K562 (cell line): ENCODE data around the gene SULT2B1. TPM values are rescaled to one million over a fixed set of nuclear protein-coding genes. Genes with fewer than 3 reads are reported as not detected.

Source experiments
- ARNT ChIP-seq, 2 experiments: fragments of 450-650 bp; IDR thresholded peaks; 2 replicates each; pipeline ENCODE4 v1.6.1; 2016; ENCODE audit warnings: mild to moderate bottlenecking in 1 of 2
- ATF1 ChIP-seq, 2 experiments: fragments of 450-650 bp in 1 of 2; IDR thresholded peaks; 2 replicates each; pipeline ENCODE4 v1.6.1; 2016; ENCODE audit warnings: missing compliant biosample characterization in 1 of 2, missing genetic modification characterization in 1 of 2
- ELF2 ChIP-seq: fragments of 250-450 bp; sonication (Bioruptor Pico); IDR thresholded peaks from 2 replicates; pipeline ENCODE4 v1.5.0; 2021; ENCODE audit warnings: mild to moderate bottlenecking
- HOXB6 ChIP-seq: fragments of 250-450 bp; sonication (Bioruptor Pico); IDR thresholded peaks from 2 replicates; pipeline ENCODE4 v1.5.1; 2022; ENCODE audit warnings: mild to moderate bottlenecking, borderline replicate concordance
- MAFK ChIP-seq: IDR thresholded peaks from 2 replicates; pipeline ENCODE4 v1.6.1; 2011; ENCODE audit warnings: low read length, improper control_type of control experiment
- MYBL2 ChIP-seq, 2 experiments: fragments of 450-650 bp in 1 of 2; sonication (generic) in 1 of 2; formaldehyde crosslinking in 1 of 2; IDR thresholded peaks; 2 replicates each; pipeline versions ENCODE4 v1.6.1 to v1.8.1; 2017 to 2022; ENCODE audit warnings: borderline replicate concordance in 1 of 2, inconsistent platforms in 1 of 2, low read depth in 1 of 2, mild to moderate bottlenecking in 1 of 2, missing genetic modification reagents in 1 of 2, moderate library complexity in 1 of 2
- NCOA4 ChIP-seq: fragments of 450-650 bp; IDR thresholded peaks from 2 replicates; pipeline ENCODE4 v1.6.1; 2018; ENCODE audit warnings: mild to moderate bottlenecking; ENCODE audit not compliant: partially characterized antibody
- NR4A1 ChIP-seq, 2 experiments: fragments of 250-450 bp in 1 of 2; fragments of 450-650 bp in 1 of 2; sonication (Bioruptor Pico) in 1 of 2; IDR thresholded peaks; 2 replicates each; pipeline versions ENCODE4 v1.4.0 to v1.6.1; 2016 to 2020; ENCODE audit warnings: mild to moderate bottlenecking in 2 of 2, missing compliant biosample characterization in 1 of 2, missing genetic modification characterization in 1 of 2, moderate library complexity in 1 of 2
- RBM22 ChIP-seq: fragments of 200-400 bp; formaldehyde crosslinking; IDR thresholded peaks from 2 replicates; pipeline ENCODE4 v1.6.1; 2018; ENCODE audit warnings: low read length, low read depth; ENCODE audit not compliant: poor library complexity, severe bottlenecking
- SP1 ChIP-seq: sonication (generic); formaldehyde crosslinking; IDR thresholded peaks from 2 replicates; pipeline ENCODE4 v1.8.1; 2022; ENCODE audit warnings: mild to moderate bottlenecking, missing genetic modification reagents
- SREBF1 ChIP-seq: fragments of 150-350 bp; IDR thresholded peaks from 2 replicates; pipeline ENCODE4 v1.6.1; 2014; ENCODE audit warnings: antibody characterized with exemption, low read depth, low read length, borderline replicate concordance
- TCF7 ChIP-seq: sonication (generic); IDR thresholded peaks from 2 replicates; pipeline ENCODE4 v1.6.1; 2016; ENCODE audit warnings: antibody characterized with exemption, borderline replicate concordance
- ZNF212 ChIP-seq: fragments of 450-650 bp; formaldehyde crosslinking; IDR thresholded peaks from 2 replicates; pipeline ENCODE4 v1.4.0; 2020; ENCODE audit warnings: mild to moderate bottlenecking
- ZNF3 ChIP-seq: fragments of 250-450 bp; sonication (Bioruptor Pico); IDR thresholded peaks from 2 replicates; pipeline ENCODE4 v1.5.0; 2021; ENCODE audit warnings: mild to moderate bottlenecking, moderate library complexity
- ZNF778 ChIP-seq: fragments of 450-650 bp; formaldehyde crosslinking; IDR thresholded peaks from 2 replicates; pipeline ENCODE4 v1.4.0; 2020; ENCODE audit warnings: mild to moderate bottlenecking, moderate library complexity
- polyA plus RNA-seq, 8 experiments: library from polyadenylated mRNA; depleted of rRNA in 4 of 8; stranded (reverse) in 5 of 8; unstranded in 3 of 8; fragments of >200 nt; fragmentation: Nextera tagmentation in 2 of 8; fragmentation: Illumina TruSeq in 1 of 8; extraction: Ambion mirVana in 2 of 8; extraction: Trizol in 1 of 8; gene quantifications; 2 replicates each; pipeline versions ENCODE4 v1.2.1 to v1.2.3, GENCODE V29; 2011 to 2014; ENCODE audit warnings: inconsistent platforms in 1 of 8, missing spikeins in 1 of 8
- total RNA-seq, 7 experiments: library from RNA; depleted of rRNA in 6 of 7; stranded (reverse); fragments of >200 nt in 6 of 7; fragmentation: Illumina TruSeq in 2 of 7; extraction: Trizol in 2 of 7; gene quantifications; 2 replicates each; pipeline versions ENCODE4 v1.2.1 to v1.2.3, GENCODE V29; 2011 to 2021; ENCODE audit warnings: low replicate concordance in 1 of 7
- TF ChIP-seq, protein P1 (sequence below): fragments of 250-450 bp; sonication (Bioruptor Pico); IDR thresholded peaks from 2 replicates; pipeline ENCODE4 v1.4.0; 2020
- TF ChIP-seq, protein P2 (sequence below): sonication (generic); formaldehyde crosslinking; IDR thresholded peaks from 2 replicates; pipeline ENCODE4 v1.8.0; 2022; ENCODE audit warnings: mild to moderate bottlenecking, missing genetic modification reagents, borderline replicate concordance
- TF ChIP-seq, protein P3 (sequence below): fragments of 250-450 bp; sonication (Bioruptor Pico); IDR thresholded peaks from 2 replicates; pipeline ENCODE4 v1.4.0; 2020; ENCODE audit warnings: mild to moderate bottlenecking, moderate library complexity

SULT2B1 gene
- total and polyA plus RNA-seq, 9 of the 15 experiments (the other 6 are each of a cell fraction or from before 2014, with no cell fraction given) = 0.09 to 0.62 (median 0.22) TPM; not detected in 2

DNA sequence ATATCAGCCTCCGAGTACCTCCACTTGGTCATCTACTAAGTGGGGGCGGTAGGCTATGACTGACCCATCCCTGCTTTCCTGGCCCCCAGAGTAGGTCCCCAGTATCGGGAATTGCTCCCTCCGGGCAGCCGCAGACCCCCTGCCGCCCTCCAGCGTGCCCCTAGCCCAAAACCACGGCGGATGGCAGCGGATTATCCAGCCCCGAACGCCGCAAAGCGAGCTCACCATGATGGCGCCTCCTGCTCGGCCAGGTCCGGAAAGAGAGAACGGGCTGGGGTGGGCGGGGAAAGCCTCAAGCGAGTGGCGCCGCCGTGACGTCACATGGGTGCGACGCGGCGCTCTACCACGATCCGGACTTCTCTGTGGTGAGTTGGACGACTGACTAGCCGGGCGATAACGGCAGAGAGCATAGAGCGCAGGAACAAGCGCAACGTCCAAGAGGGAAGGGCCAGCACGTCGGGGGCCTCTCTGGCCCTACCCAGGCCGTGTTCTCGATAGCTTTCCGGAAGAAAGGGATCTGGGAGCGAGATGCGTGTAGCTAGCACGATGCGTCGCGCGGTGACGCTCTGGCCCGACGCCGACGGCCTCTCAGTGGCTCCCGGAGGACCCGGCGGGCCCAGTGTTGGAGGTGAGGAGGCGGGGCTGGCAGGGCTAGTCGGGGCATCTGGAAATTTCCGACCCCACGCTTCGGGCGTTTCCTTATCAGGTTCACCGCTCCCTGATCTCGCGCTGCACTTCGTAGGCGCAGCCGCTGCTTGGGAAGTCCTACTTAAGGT is 67.1 kb downstream of the SULT2B1 start, which contains the start of the genes RPL18 and SPHK2 (continued):
- TF ChIP-seq MYBL2 (IDR thresholded peaks at IDR 0.05; ENCODE audit: low read depth) (no peak), MYBL2 (CRISPR knock-in tag; IDR thresholded peaks at IDR 0.05; ENCODE audit: borderline replicate concordance) (no peak), NR4A1 (CRISPR knock-in tag; IDR thresholded peaks at IDR 0.05) (no peak), NR4A1 (tag; IDR thresholded peaks at IDR 0.05) (0 out of 2 replicates have a peak, but pooled peaks have one; percentile 15), HOXB6 (CRISPR knock-in tag) (no peak), ARNT (IDR thresholded peaks at IDR 0.05) (peak in 1 of 2 experiments; percentile 83; a peak in 2 of 4 replicates), SREBF1 (no peak), SP1 (CRISPR knock-in tag) (peak; percentile 99), ZNF3 (no peak), NCOA4 (peak; percentile 76), MAFK (peak; percentile 5), TCF7 (peak; percentile 67; the same call in 1 of the 2 replicates), ELF2 (CRISPR knock-in tag) (peak; percentile 98), ZNF212 (CRISPR knock-in tag) (no peak), ATF1 (CRISPR knock-in tag; IDR thresholded peaks at IDR 0.05) (peak; percentile 97), ATF1 (tag; IDR thresholded peaks at IDR 0.05) (peak; percentile 100), ZNF778 (no peak), RBM22 (peak; percentile 79)
- TF ChIP-seq, protein P1, sequence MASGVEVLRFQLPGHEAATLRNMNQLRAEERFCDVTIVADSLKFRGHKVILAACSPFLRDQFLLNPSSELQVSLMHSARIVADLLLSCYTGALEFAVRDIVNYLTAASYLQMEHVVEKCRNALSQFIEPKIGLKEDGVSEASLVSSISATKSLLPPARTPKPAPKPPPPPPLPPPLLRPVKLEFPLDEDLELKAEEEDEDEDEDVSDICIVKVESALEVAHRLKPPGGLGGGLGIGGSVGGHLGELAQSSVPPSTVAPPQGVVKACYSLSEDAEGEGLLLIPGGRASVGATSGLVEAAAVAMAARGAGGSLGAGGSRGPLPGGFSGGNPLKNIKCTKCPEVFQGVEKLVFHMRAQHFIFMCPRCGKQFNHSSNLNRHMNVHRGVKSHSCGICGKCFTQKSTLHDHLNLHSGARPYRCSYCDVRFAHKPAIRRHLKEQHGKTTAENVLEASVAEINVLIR (CRISPR knock-in tag) = peak; percentile 99
- TF ChIP-seq, protein P2, sequence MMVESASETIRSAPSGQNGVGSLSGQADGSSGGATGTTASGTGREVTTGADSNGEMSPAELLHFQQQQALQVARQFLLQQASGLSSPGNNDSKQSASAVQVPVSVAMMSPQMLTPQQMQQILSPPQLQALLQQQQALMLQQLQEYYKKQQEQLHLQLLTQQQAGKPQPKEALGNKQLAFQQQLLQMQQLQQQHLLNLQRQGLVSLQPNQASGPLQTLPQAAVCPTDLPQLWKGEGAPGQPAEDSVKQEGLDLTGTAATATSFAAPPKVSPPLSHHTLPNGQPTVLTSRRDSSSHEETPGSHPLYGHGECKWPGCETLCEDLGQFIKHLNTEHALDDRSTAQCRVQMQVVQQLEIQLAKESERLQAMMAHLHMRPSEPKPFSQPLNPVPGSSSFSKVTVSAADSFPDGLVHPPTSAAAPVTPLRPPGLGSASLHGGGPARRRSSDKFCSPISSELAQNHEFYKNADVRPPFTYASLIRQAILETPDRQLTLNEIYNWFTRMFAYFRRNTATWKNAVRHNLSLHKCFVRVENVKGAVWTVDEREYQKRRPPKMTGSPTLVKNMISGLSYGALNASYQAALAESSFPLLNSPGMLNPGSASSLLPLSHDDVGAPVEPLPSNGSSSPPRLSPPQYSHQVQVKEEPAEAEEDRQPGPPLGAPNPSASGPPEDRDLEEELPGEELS (CRISPR knock-in tag) = 0 out of 2 replicates have a peak, but pooled peaks have one; percentile 67
- TF ChIP-seq, protein P3, sequence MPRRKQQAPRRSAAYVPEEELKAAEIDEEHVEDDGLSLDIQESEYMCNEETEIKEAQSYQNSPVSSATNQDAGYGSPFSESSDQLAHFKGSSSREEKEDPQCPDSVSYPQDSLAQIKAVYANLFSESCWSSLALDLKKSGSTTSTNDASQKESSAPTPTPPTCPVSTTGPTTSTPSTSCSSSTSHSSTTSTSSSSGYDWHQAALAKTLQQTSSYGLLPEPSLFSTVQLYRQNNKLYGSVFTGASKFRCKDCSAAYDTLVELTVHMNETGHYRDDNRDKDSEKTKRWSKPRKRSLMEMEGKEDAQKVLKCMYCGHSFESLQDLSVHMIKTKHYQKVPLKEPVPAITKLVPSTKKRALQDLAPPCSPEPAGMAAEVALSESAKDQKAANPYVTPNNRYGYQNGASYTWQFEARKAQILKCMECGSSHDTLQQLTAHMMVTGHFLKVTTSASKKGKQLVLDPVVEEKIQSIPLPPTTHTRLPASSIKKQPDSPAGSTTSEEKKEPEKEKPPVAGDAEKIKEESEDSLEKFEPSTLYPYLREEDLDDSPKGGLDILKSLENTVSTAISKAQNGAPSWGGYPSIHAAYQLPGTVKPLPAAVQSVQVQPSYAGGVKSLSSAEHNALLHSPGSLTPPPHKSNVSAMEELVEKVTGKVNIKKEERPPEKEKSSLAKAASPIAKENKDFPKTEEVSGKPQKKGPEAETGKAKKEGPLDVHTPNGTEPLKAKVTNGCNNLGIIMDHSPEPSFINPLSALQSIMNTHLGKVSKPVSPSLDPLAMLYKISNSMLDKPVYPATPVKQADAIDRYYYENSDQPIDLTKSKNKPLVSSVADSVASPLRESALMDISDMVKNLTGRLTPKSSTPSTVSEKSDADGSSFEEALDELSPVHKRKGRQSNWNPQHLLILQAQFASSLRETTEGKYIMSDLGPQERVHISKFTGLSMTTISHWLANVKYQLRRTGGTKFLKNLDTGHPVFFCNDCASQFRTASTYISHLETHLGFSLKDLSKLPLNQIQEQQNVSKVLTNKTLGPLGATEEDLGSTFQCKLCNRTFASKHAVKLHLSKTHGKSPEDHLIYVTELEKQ (CRISPR knock-in tag) = no peak
